T-helper 1 cell treated with Interleukin-12 subunit alpha and Interleukin-12 subunit beta and Interleukin-4 antibody, amounts not matched to agents 30 μg/mL and 1 μg/mL, for 36 hours (primary cell): Measurements from ENCODE around the gene UBFD1.
A peak's percentile ranks its signal among the peaks of the same experiment; 100 is the strongest.
"Not testable (repeated sequence)": the region's sequence is repeated elsewhere in the genome, so short reads cannot be mapped to it uniquely, and the experiment has no call there.

Source experiments
- H3K27ac Mint-ChIP-seq: one replicate; pipeline ENCODE4 v1.8.0; 2021; ENCODE audit warnings: mild to moderate bottlenecking, mixed read lengths
- H3K27me3 Mint-ChIP-seq: one replicate; pipeline ENCODE4 v1.8.0; 2021; ENCODE audit warnings: low read depth, mixed read lengths
- H3K36me3 Mint-ChIP-seq: one replicate; pipeline ENCODE4 v1.8.0; 2021; ENCODE audit warnings: low read depth, mixed read lengths
- H3K4me1 Mint-ChIP-seq: one replicate; pipeline ENCODE4 v1.8.0; 2021; ENCODE audit warnings: low read depth, mixed read lengths
- H3K4me3 Mint-ChIP-seq: one replicate; pipeline ENCODE4 v1.8.0; 2021; ENCODE audit warnings: mild to moderate bottlenecking, moderate library complexity, mixed read lengths
- H3K9me3 Mint-ChIP-seq: one replicate; pipeline ENCODE4 v1.8.0; 2021; ENCODE audit warnings: mixed read lengths

Gene UBFD1

DNA sequence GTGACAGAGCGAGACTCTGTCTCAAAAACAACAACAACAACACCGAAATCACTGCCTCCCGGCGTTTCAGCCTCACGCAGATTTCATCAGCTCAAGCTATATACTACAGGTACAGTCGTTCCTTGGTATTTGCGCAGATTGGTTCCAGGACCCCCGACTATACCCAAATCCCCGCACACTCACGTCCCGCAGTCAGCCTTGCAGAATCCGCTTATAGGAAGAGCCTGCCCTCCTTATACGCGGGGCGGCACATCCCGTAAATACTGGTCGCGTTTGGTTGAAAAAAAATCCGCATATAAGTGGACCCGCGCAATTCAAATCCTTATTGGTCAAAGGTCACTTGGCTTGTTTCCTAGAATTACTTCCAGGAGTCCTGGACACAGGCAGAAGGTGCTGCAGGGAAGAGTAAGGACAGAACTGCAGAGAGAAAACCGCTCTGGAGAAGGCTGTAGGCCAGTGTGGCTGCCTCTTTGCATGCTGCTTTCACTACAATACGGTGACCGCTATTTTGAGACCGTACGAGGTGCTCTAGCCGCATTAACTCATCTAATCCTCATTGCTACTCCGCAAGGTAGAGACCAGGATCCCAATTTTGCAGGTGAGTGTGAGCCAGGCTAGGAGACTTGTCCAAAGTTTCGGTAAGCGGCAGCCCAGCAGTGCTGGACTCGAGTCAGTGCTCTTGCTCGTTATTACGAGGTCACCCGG is 37.9 kb downstream of the UBFD1 start:
- Mint-ChIP-seq H3K9me3 (no peaks in the 10 kb centered on the region), H3K27me3 (no peaks in the 10 kb centered on the region), H3K27ac (no peak overlapping the region), H3K4me3 (peak overlapping the region; percentile 82), H3K4me1 (peaks cover 11% of the 10 kb centered on the region), H3K36me3 (peaks cover 16% of the 10 kb centered on the region)

DNA sequence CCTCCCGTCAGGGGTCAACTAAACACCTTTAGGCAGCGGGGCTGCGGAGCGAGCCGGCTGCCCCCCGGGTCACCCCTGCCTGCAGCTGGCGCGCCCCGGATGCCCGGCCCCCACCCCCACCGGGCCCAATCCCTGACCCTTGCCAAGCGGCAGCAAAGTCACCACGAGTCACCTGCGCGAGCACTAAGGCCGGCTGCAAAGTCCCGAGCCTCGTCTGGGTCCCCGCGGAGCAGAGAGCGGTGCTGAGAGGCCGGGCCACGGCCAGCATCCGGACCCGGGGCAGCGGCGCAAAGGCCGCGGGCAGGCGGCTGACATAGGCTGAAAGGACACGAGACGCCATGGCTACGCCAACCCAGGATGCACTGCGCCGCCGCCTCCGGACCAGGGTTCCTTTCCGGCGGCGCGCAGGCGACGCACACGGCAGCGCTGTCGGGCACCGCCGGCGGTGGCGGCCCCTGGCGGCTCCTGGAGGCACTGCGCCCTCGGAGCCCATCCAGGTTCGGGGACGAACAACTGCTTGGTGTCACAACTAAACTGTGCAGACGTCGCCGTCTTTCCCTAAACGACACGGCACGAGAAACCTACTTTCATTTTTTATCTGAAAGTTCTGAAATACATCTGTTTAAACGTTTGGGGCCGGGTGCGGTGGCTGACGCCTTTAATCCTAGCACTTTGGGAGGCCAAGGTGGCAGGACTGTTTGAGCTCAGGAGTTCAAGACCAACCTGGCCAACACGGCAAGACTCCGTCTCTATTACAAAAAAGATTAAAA is 38.6 kb downstream of the UBFD1 start, which contains the start of gene NDUFAB1:
Gene NDUFAB1 (minus strand): TSS at position 366 of the 770 bp plus-strand sequence. CDS start 26 bp downstream, at position 340.
- H3K27ac Mint-ChIP-seq = peak within 1 kb of the TSS; percentile 82
- H3K4me1 Mint-ChIP-seq = peaks cover 11% of the 10 kb centered on the region
- no peaks in the 10 kb centered on the region for H3K9me3 Mint-ChIP-seq
- no peaks in the 10 kb centered on the region for H3K27me3 Mint-ChIP-seq
- peak within 1 kb of the TSS; percentile 82 for H3K4me3 Mint-ChIP-seq
- H3K36me3 Mint-ChIP-seq = peaks cover 13% of the 10 kb centered on the region

DNA sequence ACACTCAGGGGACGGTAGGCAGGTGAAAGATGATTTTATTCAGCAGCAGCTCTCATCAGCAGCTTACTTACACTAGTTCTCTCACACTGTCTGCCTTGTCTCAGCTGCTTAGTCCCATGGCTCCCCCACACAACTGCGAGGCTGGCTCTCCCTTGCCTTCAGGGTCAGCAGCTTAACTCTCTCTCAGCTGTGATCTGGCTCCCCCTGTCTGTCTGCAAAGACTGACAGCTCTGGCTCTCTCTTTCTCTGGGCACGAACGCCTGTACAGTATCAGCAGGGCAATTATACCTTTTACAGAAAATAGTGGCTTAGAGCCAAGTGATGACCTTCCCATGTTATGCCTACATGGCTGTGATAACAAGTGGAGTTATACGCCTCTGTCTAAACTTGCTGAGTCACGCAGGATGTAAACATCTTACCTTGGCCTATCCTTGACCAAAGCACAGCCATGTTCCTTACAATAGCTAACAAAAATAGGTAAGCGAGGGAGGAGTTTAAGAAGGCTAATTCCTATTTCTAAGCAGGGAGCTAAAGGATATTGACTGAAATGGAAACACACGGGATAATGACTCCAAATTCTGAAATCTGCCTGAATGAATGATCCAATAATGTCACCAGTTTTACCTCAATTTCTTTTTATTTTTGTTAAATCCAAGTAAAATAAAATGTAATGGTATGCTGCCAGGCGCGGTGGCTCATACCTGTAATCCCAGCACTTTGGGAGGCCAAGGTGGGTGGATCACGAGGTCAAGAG is 39.7 kb downstream of the UBFD1 start:
- H3K36me3 Mint-ChIP-seq = peaks cover 8% of the 10 kb centered on the region
- H3K4me1 Mint-ChIP-seq = peaks cover 8% of the 10 kb centered on the region
- no peaks in the 10 kb centered on the region for H3K9me3 Mint-ChIP-seq
- no peaks in the 10 kb centered on the region for H3K27me3 Mint-ChIP-seq
- H3K4me3 Mint-ChIP-seq = peak overlapping the region; percentile 5
- H3K27ac Mint-ChIP-seq = peak overlapping the region; percentile 41

DNA sequence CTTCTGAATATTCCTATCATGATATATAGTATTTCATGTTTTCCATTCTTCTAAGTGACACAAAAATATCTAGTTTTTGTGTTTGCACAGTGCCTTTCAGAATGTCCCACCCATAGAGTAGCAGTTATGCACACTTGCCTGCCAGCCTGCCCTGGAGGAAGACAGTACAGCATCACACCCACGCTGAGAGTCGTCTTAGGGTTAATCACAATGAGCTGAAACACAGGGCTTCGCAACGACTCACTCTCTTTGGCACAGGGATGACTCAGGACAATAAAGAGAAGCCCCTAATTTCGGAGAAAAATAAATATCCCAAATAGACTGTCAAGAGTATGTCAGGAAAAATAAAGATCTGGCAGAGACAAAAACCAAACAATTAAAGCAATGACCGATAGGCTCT is 50.2 kb downstream of the UBFD1 start:
- no peaks in the 10 kb centered on the region for H3K27me3 Mint-ChIP-seq
- H3K4me3 Mint-ChIP-seq = no peak overlapping the region
- no peak overlapping the region for H3K27ac Mint-ChIP-seq
- H3K4me1 Mint-ChIP-seq = no peaks in the 10 kb centered on the region
- H3K9me3 Mint-ChIP-seq = no peaks in the 10 kb centered on the region
- peaks cover 7% of the 10 kb centered on the region for H3K36me3 Mint-ChIP-seq

DNA sequence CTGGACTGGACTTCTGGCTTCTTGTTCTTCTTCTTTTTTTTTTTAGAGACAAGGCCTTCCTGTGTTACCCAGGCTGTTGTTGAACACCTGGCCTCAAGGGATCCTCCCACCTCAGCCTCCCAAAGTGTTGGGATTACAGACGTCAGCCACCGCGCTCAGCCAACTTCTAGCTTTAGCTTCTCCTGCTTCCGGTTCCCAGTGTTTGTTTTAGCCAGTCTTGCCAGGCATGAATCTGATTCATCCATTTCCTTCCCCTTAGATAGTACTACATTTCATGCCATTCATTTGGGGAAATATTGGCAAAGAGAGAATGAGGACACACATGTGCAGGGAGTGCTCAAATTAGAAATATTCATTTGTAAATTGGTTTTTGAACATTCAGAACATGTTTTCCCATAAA is 50.7 kb downstream of the UBFD1 start:
- Mint-ChIP-seq H3K27ac (no peak overlapping the region), H3K4me1 (no peaks in the 10 kb centered on the region), H3K36me3 (peaks cover 6% of the 10 kb centered on the region), H3K27me3 (no peaks in the 10 kb centered on the region), H3K4me3 (no peak overlapping the region), H3K9me3 (no peaks in the 10 kb centered on the region)

DNA sequence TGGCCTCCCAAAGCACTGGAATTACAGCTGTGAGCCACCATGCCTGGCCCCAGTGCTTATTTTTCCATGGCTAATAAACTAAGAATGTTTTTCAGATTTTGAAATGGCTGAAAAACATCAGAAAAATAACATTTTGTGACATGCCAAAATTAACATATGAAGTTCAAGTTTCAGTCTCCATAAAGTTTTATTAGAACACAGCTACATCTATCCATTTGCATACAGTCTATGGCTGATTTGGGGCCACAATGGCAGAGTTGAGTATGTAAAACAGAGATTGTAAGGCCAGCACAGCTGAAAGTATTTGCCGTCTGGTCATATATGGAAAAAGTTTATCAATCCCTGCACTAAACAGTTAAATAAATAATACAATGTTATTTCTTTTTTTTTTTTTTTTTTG is 52.4 kb downstream of the UBFD1 start:
- H3K36me3 Mint-ChIP-seq = peaks cover 3% of the 10 kb centered on the region
- no peaks in the 10 kb centered on the region for H3K4me1 Mint-ChIP-seq
- H3K27me3 Mint-ChIP-seq = no peaks in the 10 kb centered on the region
- no peak overlapping the region for H3K27ac Mint-ChIP-seq
- no peaks in the 10 kb centered on the region for H3K9me3 Mint-ChIP-seq
- H3K4me3 Mint-ChIP-seq = no peak overlapping the region

DNA sequence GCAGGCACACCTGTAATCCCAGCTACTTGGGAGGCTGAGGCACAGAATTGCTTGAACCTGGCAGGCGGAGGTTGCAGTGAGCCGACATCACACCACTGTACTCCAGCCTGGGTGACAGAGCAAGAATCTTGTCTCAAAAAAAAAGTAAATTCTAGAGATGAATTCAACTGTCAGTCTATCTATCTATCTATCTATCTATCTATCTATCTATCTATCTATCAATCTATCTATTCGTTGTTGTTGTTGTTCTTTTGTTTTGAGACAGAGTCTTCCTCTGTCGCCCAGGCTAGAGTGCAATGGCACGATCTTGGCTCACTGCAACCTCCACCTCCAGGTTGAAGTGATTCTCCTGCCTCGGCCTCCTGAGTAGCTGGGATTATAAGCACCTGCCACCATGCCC is 53.4 kb downstream of the UBFD1 start:
- not testable (repeated sequence) for H3K27me3 Mint-ChIP-seq, H3K4me1 Mint-ChIP-seq, H3K27ac Mint-ChIP-seq, H3K4me3 Mint-ChIP-seq, H3K9me3 Mint-ChIP-seq, H3K36me3 Mint-ChIP-seq

DNA sequence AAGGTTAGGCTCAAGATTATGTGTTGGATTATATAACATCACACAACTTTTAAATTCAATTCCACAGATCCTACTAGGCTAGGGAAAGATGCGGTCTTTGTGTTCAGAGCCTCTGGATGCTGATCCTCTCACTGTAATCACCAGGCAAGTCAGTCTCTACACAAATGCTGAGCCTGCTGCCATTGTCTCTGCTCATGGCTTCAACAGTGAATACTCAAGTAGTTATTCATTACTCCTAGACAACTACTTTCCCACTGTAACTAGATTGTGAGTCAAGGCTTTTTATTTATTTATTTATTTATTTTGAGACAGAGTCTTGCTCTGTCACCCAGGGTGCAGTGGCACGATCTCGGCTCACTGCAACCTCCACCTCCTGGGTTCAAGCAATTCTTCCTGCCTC is 54.4 kb downstream of the UBFD1 start:
- H3K4me1 Mint-ChIP-seq = no peaks in the 10 kb centered on the region
- H3K27me3 Mint-ChIP-seq = no peaks in the 10 kb centered on the region
- peaks cover 8% of the 10 kb centered on the region for H3K36me3 Mint-ChIP-seq
- H3K4me3 Mint-ChIP-seq = no peak overlapping the region
- no peaks in the 10 kb centered on the region for H3K9me3 Mint-ChIP-seq
- no peak overlapping the region for H3K27ac Mint-ChIP-seq

DNA sequence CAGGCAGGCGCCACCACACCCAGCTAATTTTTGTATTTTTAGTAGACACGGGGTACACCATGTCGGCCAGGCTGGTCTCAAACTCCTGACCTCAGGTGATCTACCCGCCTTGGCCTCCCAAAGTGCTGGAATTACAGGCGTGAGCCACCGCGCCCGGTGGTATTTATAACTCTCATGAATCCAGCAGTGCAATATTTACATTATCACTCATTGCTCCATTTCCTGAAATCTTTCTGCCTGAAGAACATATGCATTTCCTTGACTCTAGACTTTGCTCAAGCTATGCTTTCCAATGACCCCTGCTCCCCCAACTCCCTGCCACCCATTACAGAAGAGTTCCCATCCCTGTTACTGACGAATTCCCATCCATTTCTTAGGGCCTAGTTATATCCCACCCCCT is 58.3 kb downstream of the UBFD1 start:
- no peak overlapping the region for H3K27ac Mint-ChIP-seq
- no peak overlapping the region for H3K4me3 Mint-ChIP-seq
- no peaks in the 10 kb centered on the region for H3K9me3 Mint-ChIP-seq
- peaks cover 19% of the 10 kb centered on the region for H3K36me3 Mint-ChIP-seq
- no peaks in the 10 kb centered on the region for H3K4me1 Mint-ChIP-seq
- H3K27me3 Mint-ChIP-seq = no peaks in the 10 kb centered on the region
